Measurements from ENCODE around the gene PACS2. TPM values are rescaled to one million over a fixed set of nuclear protein-coding genes. Genes with fewer than 3 reads are reported as not detected.

The PACS2 gene
- total RNA-seq, 4 donors from 2014 or later: 59.8 to 97.4 (median 71.2) TPM

DNA sequence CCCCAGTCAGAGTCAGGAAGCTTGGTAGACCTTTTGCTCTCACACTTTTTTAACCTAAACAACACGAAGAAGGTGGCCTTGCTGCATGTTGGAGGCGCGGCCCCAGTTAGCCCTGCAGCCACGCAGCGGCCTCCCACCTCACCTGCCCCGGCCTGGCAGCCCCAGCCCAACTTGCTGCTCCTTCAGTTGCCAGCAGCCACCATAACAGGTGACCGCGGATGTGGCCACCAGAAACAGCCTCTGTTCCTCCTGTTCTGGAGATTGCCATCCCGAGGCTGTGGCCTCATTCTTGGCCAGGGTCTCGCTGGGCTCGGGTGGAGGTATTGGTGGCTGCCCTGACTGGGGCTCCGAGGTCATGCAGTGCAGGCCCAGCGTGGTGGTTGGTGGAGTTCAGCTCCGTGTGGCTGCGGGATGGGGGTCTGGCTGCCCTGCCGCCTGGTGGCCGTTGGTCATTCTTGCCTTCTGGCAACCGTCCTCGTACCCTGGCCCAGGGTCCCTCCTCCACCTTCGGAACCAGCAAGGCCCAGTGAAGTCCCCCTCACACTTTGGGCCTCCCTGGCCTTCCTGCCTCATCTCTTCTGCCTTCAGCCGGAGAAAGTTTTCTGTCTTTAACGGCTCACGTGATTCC, 63.1 kb downstream of the PACS2 start:
- Histone ChIP-seq H3K27me3 (no peaks in the 10 kb centered on the region), H3K27ac (replicated peaks in 1 of 4) (no peak overlapping the region), H3K4me1 (no peaks in the 10 kb centered on the region), H3K36me3 (peaks cover 25 to 47% (median 32%) of the 10 kb centered on the region in 4 donors), H3K4me3 (no peak overlapping the region), H3K9me3 (no peaks in the 10 kb centered on the region)
- no peak for DNase-seq (ENCODE audit: extremely low spot score)
- 88% methylated on average over 23 of the region's 23 CpGs for WGBS
- intact Hi-C loops (cut with DNase I): no loop called here
- TF ChIP-seq, protein P1, sequence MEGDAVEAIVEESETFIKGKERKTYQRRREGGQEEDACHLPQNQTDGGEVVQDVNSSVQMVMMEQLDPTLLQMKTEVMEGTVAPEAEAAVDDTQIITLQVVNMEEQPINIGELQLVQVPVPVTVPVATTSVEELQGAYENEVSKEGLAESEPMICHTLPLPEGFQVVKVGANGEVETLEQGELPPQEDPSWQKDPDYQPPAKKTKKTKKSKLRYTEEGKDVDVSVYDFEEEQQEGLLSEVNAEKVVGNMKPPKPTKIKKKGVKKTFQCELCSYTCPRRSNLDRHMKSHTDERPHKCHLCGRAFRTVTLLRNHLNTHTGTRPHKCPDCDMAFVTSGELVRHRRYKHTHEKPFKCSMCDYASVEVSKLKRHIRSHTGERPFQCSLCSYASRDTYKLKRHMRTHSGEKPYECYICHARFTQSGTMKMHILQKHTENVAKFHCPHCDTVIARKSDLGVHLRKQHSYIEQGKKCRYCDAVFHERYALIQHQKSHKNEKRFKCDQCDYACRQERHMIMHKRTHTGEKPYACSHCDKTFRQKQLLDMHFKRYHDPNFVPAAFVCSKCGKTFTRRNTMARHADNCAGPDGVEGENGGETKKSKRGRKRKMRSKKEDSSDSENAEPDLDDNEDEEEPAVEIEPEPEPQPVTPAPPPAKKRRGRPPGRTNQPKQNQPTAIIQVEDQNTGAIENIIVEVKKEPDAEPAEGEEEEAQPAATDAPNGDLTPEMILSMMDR (IDR thresholded peaks at IDR 0.05): no peak
- TF ChIP-seq EP300 (IDR thresholded peaks at IDR 0.05) (no peak), POLR2AphosphoS5 (IDR thresholded peaks at IDR 0.05) (no peak), POLR2A (IDR thresholded peaks at IDR 0.05; ENCODE audit: low read depth) (no peak)

DNA sequence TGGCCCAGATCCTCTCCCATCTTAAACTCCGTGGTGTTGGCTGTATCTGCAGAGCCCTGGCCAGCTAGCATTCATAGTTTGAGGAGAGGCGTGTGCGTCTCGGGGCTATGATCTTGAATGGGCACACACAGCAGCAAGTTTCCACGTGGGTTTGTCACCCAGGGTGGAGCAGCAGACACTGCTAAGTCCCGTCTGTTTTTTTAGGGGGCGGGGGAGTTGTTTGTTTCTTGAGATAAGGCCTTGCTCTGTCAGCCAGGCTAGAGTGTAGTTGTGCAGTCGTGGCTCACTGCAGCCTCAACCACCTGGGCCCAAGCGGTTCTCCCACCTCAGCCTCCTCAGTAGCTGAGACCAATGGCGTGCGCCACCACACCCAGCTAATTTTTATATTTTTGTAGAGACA, 63.7 kb downstream of the PACS2 start:
- intact Hi-C loops (cut with DNase I): no loop called here
- 89% methylated on average over 11 of the region's 11 CpGs for WGBS

DNA sequence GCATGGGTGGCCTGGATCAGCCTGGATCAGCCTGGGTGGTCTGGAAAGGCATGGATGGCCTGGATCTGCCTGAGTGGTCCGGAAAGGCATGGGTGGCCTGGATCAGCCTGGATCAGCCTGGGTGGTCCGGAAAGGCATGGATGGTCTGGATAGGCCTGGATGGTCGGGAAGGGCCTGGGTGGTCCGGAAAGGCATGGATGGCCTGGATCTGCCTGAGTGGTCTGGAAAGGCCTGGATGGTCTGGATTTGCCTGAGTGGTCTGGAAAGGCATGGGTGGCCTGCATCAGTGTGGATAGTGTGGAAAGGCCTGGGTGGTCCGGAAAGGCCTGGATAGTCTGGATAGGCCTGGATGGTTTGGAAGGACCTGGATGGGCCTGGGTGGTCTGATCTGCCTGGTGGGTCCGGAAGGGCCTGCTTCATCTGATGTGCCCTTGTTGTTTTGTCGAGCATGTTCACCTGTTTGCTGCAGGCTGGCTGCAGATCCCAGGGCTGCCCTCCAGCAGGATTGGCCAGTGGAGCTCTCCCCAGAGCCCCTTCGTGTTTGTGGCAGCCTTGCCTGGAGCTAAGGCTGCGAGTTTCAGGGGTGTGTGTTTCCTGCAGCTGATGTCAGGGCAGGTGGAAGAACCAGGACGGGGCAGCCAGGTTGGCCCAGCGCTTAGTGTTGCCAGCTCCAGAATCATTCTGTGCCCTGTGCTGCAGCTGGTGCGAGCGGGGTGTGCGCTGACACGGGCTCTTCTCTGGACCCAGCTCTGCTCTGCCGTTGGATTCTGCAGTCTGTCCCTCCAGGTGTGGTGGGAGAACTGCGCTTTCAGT, 64.5 kb downstream of the PACS2 start:
- intact Hi-C loops (cut with DNase I): no loop called here
- Histone ChIP-seq H3K9me3 (no peaks in the 10 kb centered on the region), H3K27me3 (no peaks in the 10 kb centered on the region), H3K4me3 (no peak overlapping the region), H3K36me3 (peaks cover 37 to 57% (median 46%) of the 10 kb centered on the region in 4 donors), H3K27ac (replicated peaks in 1 of 4) (no peak overlapping the region), H3K4me1 (no peaks in the 10 kb centered on the region)
- no peak for DNase-seq (ENCODE audit: extremely low spot score)
- WGBS: 92% methylated on average over 11 of the region's 17 CpGs
- TF ChIP-seq EP300 (IDR thresholded peaks at IDR 0.05) (no peak), POLR2A (IDR thresholded peaks at IDR 0.05; ENCODE audit: low read depth) (no peak), POLR2AphosphoS5 (IDR thresholded peaks at IDR 0.05) (no peak)
- TF ChIP-seq, protein P1 (IDR thresholded peaks at IDR 0.05): no peak

More for the DNA sequence above, 63.7 kb downstream of the PACS2 start:
- Histone ChIP-seq H3K4me1 (no peaks in the 10 kb centered on the region), H3K9me3 (no peaks in the 10 kb centered on the region), H3K36me3 (peaks cover 28 to 51% (median 37%) of the 10 kb centered on the region in 4 donors), H3K27ac (replicated peaks in 1 of 4) (no peak overlapping the region), H3K27me3 (no peaks in the 10 kb centered on the region), H3K4me3 (no peak overlapping the region)
- no peak for TF ChIP-seq POLR2A (IDR thresholded peaks at IDR 0.05; ENCODE audit: low read depth)
- no peak for TF ChIP-seq EP300 (IDR thresholded peaks at IDR 0.05)
- TF ChIP-seq, protein P1 (IDR thresholded peaks at IDR 0.05): no peak
- no peak for TF ChIP-seq POLR2AphosphoS5 (IDR thresholded peaks at IDR 0.05)
- DNase-seq (ENCODE audit: extremely low spot score): no peak

DNA sequence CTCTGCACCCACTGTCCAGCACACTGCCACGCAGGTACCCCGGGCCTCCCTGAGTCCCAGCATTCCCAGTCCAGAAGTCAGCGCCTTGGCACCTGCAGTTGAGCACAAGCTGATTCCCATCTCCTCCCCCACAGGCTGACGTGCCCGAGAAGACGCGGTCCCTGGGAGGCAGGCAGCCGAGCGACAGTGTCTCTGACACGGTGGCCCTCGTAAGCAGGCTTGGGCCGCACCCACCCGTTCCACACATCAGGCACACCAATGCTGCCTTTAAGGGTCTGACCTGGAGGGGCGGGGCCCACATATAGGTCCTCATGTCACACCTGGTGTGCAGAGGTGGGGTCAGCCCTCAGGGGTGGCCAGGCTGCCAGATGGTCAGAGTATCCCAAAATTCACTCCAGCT, 65.4 kb downstream of the PACS2 start:
- Histone ChIP-seq H3K27ac (replicated peaks in 1 of 4) (no peak overlapping the region), H3K36me3 (peaks cover 46 to 66% (median 54%) of the 10 kb centered on the region in 4 donors), H3K27me3 (no peaks in the 10 kb centered on the region), H3K4me3 (no peak overlapping the region), H3K4me1 (no peaks in the 10 kb centered on the region), H3K9me3 (no peaks in the 10 kb centered on the region)
- TF ChIP-seq POLR2AphosphoS5 (IDR thresholded peaks at IDR 0.05) (no peak), EP300 (IDR thresholded peaks at IDR 0.05) (no peak), POLR2A (IDR thresholded peaks at IDR 0.05; ENCODE audit: low read depth) (no peak)
- TF ChIP-seq, protein P1 (IDR thresholded peaks at IDR 0.05): no peak
- 100% methylated on average over 6 of the region's 14 CpGs for WGBS
- intact Hi-C loops (cut with DNase I): no loop called here
- DNase-seq (ENCODE audit: extremely low spot score): no peak

Measured in esophagus muscularis mucosa (tissue), 4 donors.